GM19193 (cell line): ENCODE measurements around the gene INO80D.

ENCODE experiments used
- POLR2A ChIP-seq: IDR thresholded peaks from 4 replicates; pipeline ENCODE4 v1.6.1; 2011; ENCODE audit not compliant: insufficient read depth, insufficient read length; ENCODE audit errors: extremely low read depth

INO80D gene, protein sequence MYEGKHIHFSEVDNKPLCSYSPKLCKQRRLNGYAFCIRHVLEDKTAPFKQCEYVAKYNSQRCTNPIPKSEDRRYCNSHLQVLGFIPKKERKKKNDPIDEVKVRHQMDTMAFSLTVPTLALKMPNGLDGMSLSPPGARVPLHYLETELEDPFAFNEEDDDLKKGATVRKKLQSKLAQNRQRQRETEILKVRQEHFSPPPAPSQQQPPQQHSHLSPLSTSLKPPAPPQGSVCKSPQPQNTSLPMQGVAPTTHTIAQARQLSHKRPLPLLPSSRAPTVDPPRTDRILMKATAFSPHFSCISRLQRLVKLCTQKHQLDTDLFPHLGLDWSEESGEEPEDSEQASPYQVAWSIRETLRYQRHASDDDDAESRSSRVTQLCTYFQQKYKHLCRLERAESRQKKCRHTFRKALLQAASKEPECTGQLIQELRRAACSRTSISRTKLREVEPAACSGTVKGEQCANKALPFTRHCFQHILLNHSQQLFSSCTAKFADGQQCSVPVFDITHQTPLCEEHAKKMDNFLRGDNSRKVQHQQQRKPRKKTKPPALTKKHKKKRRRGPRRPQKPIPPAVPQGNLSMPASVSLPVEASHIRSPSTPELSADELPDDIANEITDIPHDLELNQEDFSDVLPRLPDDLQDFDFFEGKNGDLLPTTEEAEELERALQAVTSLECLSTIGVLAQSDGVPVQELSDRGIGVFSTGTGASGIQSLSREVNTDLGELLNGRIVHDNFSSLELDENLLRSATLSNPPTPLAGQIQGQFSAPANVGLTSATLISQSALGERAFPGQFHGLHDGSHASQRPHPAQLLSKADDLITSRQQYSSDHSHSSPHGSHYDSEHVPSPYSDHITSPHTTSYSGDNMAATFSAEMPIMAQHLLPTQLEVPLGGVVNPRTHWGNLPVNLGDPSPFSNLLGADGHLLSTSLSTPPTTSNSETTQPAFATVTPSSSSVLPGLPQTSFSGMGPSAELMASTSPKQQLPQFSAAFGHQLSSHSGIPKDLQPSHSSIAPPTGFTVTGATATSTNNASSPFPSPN

DNA sequence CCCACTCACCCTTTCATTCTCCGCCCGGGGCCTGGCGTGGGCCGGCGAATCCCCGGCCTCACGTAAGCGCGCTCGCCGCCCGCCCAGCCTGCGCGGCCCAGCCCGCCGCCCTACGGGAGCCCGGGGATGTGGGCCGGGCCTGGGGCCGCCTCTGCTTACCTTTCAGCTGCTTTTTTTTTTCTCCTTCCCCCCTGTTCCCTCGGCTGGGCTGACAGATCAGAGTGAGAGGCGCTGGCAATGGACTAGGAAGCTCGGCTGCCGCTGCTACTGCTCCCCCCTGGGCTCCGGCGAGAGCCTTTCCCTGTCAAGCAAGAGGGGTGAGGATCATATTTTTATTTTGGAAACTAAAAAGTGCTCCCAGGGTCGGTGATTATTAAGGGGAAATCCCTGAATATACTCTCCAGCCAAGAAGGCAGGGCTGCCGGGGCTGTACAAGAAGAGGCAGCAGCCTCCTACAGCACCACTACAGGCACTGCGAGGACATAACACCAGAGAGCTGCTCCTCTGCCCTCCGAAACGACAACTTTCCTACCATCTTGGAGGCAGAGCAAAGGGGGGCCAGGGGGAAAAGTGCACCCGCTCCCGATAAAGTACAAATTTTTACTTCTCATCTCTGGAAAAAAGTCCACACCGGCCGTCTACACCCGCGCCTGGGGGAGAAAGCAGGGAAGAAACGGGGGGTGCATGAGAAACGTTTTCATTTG is at the start of gene INO80D:
Gene INO80D, minus strand, starts transcription at position 433 of the 704 bp plus-strand sequence. CDS start 23,158 bp downstream, outside the sequence.
- TF ChIP-seq POLR2A = peak; percentile 71

DNA sequence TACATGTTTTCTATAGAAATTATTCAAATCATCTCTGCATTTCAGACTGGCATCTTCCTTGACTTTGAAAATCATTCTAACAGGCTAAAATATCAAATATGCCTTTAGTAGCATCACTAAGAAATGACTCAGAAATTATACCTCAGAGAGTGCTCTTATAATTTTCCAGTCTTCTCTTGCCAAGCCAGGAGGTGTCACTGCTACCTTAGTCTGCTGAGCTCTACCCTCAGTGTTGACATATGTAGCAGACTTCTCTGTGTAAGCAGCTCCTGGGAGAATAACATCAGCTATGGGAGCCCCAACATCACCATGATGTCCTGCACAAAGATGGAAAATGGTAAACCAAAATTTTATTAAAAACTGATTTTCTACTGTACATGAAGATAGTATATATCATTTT is 41.7 kb upstream of the INO80D start:
- no peak for TF ChIP-seq POLR2A

DNA sequence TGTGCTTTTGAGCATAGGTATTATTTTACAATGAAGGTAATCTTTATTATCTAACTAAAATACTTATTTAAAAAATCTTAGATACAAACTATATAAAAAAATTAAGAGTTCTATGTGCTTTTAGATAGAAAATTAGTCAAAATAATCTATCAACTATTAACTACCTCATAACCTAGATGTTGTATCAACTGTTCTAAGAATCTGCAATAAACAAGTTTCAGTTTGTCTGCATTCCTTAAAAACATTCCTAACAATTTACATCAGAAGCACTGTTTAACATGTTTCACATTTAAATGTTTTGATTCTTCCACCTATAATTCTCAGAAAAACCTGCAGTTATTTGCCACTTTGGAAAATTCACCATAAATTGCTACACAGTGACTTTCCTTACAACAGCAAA is 39.9 kb upstream of the INO80D start:
- TF ChIP-seq POLR2A = no peak

DNA sequence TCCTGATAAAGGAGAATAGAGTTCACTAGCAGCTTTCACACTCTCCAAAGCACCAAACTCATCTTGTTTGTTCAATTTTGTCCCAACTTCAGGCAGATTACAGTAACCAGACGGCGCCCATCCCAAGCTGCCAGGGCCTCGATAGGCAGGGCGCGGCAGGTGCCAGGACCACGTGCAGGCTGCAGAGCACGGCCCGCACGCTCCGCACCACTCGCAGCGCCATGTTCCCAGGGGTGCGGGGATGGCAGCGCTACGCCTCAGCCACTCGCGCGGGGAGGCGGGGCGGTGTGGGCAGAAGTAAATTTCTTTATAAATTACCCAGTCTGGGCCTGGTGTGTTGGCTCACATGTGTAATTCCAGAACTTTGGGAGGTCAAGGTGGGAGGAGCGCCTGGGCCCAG is 30.3 kb upstream of the INO80D start:
- no peak for TF ChIP-seq POLR2A

DNA sequence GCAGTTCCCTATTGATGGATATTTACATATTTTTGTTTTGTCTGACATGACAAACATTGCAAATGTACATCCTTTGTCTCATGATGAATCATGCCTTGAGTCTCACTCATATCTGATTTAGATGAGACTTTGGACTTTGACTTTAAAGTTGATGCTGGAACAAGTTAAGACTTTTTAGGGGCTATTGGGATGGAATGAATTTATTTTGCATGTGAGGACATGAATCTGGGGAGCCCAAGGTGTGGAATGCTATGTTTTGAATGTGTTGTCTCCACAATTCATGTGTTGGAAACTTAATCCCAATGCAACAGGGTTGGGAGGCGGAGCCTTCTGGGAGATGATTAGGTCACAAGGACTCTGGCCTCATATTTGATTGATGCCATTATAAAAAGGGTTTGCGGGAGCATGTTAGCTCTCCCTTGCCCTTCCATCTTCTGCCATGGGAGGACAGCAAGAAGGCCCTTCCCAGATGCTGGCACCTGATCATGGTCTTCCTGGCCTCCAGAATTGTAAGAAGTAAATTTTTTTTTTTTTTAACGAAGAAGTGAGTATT is 29.1 kb upstream of the INO80D start:
- no peak for TF ChIP-seq POLR2A

DNA sequence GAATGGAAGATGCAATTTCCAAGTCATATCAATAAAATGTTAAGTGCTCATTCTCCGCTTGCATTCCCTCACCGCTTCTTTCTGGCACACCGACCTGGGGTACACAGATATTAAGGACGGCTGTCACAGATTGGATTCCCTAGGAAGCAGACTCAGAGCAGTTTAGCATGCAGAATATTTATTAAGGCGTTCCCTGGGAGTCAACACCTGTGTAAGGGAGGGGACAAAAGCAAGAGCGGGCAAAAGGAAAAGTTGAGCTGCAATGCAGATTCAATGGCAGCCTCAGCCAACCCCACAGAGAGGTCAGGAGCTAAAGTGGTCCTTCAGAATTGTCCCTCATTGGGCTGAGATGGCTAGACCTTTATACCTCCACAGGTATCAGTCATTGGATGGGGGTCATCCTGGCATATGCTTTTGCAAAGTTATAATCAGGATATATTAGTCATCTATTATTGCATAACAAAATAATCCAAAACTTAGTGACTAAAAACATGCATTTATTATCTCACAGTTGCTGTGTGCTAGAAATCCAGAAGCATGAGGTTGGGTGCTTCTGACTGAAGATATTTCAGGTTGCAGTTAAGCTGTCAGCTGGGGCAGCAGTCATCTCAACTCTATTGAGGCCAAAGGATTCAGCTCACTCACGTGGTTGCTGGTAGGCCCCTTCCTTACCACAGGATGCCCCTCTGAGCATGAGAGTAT is 27.0 kb upstream of the INO80D start:
- no peak for TF ChIP-seq POLR2A

DNA sequence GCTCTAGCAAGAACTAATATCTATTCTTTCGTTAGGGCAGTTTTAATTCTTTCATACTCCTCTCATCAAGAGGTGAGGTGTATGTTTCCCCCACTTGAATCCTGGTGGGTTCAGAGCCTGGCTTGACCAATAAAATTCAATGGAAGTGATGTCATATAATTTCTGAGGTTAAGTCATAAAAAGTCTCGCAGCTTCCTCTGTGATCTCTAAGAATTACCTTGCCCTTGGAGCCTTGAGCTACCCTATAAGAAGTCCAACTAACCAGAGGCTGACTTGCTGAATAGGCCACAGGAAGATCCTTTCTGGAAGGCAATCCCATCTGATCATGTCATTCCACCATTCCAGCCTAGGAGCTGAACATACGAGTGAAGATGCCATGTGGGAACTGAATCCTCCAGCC is 26.1 kb upstream of the INO80D start:
- TF ChIP-seq POLR2A = no peak

DNA sequence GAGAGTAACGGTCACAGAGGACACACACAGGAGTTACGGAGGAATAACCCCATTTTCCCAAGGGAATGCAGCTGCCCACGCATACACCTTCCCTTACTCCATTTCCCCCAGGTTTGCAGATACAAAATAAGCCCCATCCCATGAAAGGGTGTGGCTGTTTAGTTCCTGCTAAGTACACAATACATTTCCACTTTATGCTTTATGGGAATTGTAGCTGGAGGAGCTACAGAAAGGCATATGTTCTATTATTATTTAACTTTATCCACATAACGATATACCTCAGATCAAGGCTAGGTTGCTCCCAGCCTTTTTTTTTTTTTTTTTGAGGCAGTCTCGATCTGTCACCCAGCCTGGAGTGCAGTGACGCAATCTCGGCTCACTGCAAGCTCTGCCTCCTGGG is 22.7 kb upstream of the INO80D start:
- TF ChIP-seq POLR2A = no peak

DNA sequence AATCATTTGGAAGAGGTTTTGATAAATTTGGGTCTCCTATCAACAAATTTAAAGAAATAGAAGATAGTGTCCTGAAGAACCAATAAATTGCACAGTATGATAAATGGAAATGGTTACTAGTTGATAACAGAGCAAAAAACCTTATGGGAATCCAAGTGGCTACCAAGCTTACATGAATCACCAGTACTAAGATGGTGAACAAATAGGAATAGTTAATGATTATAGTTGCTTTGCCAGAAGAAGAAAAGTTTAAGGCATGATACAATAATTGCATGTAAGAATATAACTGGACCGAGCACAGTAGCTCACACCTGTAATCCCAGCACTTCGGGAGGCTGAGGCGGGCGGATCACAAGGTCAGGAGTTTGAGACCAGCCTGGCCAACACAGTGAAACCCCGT is 19.6 kb upstream of the INO80D start:
- no peak for TF ChIP-seq POLR2A

DNA sequence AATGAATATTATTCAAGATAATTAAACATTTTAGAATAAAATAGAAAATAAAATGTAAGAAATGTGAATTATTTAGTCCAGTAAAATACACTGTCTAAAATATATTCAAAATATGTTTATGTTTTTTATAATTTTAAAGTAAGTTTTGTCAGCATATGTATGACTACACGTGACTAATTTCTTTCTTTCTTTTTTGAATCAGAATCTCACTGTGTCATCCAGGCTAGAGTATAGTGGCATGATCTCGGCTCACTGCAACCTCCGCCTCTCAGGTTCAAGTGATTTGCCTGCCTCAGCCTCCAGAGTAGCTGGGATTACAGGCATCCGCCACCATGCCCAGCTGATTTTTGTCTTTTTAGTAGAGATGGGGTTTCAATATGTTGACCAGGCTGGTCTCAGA is 19.1 kb upstream of the INO80D start:
- TF ChIP-seq POLR2A = no peak

DNA sequence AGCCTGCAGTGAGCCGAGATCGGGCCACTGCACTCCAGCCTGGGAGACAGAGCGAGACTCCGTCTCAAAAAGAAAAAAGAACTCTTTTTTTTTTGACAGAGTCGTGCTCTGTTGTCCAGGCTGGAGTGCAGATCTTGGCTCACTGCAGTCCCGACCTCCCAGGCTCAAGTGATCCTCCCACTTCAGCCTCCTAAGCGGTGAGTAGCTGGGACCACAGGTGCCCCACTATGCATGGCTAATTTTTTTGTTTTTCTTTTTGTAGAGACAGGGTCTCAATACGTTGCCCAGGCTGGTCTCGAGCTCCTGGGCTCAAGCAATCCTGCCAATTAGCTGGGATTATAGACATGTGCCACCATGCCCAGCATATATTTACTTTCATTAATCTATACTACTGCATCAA is 12.5 kb upstream of the INO80D start:
- no peak for TF ChIP-seq POLR2A

DNA sequence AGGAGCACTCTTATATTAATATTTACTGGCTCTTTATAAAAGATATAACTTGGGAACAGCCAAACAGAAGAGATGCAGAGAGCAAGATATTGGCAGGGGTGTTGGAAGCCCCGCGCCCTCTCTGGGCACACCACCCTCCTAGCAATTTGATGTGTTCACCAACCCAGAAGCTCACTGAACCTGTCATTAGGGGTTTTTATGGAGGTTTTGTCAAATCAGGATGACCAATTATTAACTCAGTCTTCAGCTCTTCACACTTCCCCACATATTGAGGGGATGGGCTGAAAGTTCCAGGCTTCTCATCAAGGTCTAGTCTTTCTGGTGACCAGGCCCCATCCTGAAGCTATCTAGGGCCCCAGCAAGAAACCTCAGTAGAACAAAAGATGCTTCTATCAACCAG is 10.9 kb upstream of the INO80D start:
- TF ChIP-seq POLR2A = no peak

DNA sequence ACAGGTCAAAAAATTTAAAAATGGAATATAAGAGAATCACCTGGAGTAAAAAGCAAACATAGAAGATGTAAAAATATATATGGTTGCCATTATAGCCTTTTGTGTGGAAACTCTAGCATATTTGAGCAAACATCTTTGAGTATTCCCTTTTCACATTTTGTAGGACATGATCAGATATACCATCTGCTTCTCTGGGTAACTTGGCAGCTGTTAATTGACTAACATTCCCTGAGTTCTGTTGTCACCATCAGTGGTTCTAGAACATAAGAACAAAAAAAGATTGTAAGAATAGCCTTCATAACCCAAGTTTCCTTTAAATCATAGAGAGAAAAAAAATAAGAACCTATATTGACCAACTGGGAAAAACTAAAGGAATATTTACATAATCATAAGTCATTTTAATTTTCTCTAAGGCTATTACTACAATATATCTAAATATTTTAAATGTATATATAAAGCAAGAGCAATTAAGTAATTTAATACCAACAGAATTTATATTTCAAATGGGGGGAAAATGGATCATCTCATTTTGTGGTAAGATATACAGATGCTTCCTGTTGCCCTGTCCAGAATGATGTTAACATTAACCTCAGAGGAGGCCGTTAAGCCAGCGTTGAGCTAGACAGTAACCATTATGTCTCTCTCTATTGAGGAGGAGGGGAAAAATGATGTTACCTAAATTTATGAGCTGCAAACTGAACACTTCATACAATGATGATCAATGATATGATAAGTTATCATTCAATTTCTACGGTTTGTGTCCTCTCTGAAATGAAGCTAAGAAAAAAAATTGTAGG is 9.8 kb upstream of the INO80D start:
- TF ChIP-seq POLR2A = no peak

DNA sequence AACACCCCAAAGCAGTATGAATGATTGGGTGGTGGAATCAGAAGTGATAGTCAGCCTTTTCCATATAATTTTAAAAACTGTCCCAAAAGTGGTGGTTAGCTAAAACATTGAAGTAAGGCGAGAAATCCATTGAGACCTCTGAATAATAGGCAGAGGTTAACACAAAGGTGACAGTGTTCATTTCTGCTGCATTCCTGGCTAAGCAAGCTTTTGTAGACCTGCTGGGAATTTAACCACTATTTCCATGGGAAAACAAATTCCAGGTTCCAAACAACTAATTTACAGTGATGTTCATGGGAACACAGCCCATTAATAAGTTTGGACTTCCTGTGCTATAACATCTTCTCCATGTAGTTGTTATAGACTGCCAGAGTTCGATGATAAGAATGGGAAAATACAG is 6.3 kb upstream of the INO80D start:
- no peak for TF ChIP-seq POLR2A

DNA sequence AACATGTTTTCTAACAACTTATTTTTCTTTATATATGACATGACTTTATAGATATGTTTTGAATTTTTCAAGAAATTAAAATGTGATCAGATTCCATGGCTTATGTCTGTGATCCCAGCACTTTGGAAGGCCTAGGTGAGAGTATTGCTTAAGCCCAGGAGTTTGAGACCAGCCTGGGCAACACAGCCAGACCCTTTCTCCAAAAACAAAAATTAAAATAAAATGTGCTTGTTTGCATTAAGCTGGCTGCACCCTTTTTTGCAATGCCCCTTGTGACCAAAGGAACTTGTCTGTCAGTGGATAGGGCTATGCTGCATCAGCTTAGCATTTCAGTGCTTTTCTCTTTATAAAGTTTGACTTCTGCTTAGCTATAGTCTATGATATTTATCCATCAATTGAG is 2.3 kb upstream of the INO80D start:
- TF ChIP-seq POLR2A = no peak
